Measurements from ENCODE around the gene FCRL2.

GRCh38 chr1:157732755-157733154 is 44.2 kb downstream of the FCRL2 start:
- TF ChIP-seq, protein P1, sequence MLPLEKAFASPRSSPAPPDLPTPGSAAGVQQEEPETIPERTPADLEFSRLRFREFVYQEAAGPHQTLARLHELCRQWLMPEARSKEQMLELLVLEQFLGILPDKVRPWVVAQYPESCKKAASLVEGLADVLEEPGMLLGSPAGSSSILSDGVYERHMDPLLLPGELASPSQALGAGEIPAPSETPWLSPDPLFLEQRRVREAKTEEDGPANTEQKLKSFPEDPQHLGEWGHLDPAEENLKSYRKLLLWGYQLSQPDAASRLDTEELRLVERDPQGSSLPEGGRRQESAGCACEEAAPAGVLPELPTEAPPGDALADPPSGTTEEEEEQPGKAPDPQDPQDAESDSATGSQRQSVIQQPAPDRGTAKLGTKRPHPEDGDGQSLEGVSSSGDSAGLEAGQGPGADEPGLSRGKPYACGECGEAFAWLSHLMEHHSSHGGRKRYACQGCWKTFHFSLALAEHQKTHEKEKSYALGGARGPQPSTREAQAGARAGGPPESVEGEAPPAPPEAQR (tag by site-specific recombination; IDR thresholded peaks at IDR 0.05) = no peak
- TF ChIP-seq, protein P2, sequence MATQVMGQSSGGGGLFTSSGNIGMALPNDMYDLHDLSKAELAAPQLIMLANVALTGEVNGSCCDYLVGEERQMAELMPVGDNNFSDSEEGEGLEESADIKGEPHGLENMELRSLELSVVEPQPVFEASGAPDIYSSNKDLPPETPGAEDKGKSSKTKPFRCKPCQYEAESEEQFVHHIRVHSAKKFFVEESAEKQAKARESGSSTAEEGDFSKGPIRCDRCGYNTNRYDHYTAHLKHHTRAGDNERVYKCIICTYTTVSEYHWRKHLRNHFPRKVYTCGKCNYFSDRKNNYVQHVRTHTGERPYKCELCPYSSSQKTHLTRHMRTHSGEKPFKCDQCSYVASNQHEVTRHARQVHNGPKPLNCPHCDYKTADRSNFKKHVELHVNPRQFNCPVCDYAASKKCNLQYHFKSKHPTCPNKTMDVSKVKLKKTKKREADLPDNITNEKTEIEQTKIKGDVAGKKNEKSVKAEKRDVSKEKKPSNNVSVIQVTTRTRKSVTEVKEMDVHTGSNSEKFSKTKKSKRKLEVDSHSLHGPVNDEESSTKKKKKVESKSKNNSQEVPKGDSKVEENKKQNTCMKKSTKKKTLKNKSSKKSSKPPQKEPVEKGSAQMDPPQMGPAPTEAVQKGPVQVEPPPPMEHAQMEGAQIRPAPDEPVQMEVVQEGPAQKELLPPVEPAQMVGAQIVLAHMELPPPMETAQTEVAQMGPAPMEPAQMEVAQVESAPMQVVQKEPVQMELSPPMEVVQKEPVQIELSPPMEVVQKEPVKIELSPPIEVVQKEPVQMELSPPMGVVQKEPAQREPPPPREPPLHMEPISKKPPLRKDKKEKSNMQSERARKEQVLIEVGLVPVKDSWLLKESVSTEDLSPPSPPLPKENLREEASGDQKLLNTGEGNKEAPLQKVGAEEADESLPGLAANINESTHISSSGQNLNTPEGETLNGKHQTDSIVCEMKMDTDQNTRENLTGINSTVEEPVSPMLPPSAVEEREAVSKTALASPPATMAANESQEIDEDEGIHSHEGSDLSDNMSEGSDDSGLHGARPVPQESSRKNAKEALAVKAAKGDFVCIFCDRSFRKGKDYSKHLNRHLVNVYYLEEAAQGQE (tag by site-specific recombination; IDR thresholded peaks at IDR 0.05) = no peak
- TF ChIP-seq CTCF (tag by site-specific recombination; IDR thresholded peaks at IDR 0.05) (no peak), ZFP3 (tag by site-specific recombination; IDR thresholded peaks at IDR 0.05; ENCODE audit: low read depth) (no peak), ZNF23 (tag by site-specific recombination; IDR thresholded peaks at IDR 0.05; ENCODE audit: borderline replicate concordance) (no peak)

Data from HEK293 (cell line).